GM19324 (cell line): ENCODE measurements around the gene TNS3.

Experiments used
- ATAC-seq: cut with Tn5 transposase; IDR thresholded peaks from one replicate; pipeline ENCODE4 v1.9.1; 2021; ENCODE audit warnings: mild to moderate bottlenecking, moderate library complexity; ENCODE audit not compliant: unreplicated experiment, low FRiP score

Gene TNS3

GRCh38 chr7:47338026-47338425 lies 243.9 kb downstream of the TNS3 start:
- no peak for ATAC-seq

DNA sequence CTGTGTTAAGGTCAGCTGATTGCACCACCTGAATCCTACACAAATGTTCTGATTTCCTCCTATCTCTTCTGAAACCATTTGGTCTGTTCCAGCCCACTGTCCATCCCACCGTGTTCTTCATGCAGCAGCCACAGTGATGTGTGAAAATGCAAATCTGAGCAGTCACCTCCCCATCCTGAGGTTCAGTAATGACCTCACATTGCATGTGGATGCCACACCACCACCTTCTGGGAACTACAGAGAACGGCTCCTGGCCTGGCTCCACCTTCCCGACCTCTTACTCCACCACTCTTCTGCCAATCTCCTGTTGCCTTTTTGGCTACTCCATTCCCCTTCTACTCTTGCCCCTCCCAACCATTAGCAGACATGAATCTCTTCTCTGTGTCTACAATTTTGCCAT lies 244.4 kb downstream of the TNS3 start:
- ATAC-seq: peak; percentile 91

- ATAC-seq: no peak
Measured at GRCh38 chr7:47336472-47337425, 245.2 kb downstream of the TNS3 start.

DNA sequence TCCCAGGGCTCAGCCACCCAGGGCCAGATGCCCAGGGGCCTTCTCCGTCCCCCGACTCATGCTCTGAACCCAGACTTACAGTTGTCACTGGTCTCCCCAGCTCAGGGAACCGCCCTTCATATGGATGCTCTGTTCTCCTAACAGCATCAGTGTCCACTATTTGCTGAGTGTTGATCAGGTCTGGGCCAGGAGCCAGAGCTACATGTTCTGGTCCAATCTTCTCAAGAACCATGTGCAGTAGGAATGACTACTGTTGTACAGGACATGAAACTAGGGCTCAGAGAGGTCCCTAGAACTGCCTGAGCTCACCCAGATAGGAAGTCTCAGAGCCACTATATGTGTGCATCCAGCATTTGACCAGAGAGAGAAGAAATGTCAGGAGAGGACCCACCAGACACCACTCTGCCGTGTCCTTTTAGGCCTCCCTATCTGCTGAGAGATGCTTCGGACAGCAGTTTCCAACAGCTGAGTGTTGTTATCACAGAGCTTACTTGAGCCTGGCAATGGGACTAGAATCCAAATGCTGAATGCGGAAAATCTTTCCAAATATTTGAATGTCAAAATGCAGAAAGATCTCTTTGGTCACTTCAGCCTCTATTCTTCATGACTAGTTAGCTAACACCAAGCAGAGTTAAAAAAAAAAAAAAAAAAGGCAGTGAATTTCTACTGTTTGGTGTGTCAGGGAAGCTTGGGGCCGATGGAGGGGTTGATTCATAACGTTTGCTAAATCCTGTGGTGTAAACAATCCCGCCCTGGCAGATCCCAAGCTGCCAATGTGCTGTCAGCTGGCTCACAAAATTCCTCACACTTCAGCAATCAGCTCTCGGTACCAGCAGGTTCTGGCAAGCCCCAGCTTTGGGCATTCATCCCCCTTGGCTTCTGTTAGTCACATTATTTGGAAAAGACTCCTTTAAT lies 246.1 kb downstream of the TNS3 start:
- no peak for ATAC-seq

GRCh38 chr7:47335071-47335470 lies 246.8 kb downstream of the TNS3 start:
- no peak for ATAC-seq

- ATAC-seq: no peak
Measured at GRCh38 chr7:47333959-47334358, 248.0 kb downstream of the TNS3 start.

DNA sequence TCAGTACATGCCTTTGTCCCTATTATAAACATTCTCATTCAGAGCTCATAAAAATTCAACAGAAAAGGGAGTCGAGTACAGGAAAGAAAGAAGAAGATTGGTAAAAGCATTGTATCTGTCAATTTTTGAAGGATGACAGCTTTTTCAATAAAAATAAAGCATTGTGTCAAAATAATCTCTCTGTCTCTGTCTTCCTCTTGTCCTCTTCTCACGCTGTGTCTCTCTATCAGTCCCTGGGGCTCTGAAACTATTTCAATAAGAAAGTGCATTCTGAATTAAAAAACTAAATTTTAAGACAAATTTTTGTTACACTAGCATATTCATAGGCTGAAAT lies 248.4 kb downstream of the TNS3 start:
- no peak for ATAC-seq

DNA sequence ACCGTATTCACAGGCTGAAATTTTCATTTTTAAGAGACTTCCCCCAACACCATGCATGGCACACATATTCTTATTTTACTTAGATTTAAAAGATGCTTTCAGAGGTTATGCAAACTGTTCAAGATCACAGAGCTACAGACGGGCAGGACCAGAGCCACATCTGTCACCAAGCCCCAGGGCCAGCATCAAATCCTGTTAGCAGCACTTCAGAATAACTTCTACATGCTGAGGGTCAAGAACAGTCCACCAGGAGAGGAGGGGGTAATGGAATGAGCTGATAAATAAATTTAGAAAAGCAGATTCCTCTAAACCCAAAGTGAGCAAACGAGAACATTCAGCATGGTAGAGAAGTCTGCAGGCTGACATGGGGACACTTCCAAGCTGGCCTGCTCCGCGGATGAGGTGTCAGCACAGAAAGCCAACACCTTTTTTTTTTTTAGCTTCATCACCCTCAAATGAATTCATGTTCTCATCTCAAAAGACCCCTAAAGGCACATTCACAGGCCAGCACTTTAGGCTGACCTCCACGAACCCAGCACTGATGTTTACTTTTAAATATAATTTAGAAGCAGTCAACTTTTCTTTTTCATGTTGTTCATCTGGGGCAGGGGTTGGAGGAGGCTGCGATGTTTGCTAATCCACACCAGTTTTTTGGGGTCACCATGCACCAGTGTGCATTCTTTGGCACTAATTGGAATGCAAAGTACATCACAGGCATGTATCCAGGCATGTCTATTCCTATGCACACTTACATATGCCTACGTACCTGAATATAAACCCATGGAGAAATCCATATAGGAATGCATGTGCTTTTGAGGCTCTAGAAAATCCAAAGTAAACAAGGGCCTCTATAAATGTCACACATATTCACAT lies 249.0 kb downstream of the TNS3 start:
- no peak for ATAC-seq

GRCh38 chr7:47332213-47332612 lies 249.7 kb downstream of the TNS3 start:
- ATAC-seq: no peak

DNA sequence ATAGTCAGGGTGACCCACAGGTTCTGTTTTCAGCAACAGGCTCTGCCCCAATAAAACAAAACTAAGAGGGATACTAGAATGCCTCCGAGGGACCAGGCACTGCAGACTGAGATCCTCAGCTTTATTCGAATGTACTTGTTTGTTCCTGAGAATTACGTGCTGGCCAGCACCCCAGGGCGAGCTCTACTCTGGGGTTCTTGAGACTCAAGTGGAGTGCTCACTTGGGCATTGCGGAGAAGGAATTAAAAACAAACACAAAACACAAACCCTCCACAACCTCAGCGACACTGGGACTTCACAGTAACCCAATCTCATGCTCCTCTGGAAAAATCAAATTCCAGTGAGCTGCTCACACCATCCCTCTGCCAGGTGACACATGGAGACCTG lies 250.7 kb downstream of the TNS3 start:
- ATAC-seq: no peak

- ATAC-seq: no peak
Measured at GRCh38 chr7:47330561-47331178, 251.2 kb downstream of the TNS3 start.

- ATAC-seq: no peak
Measured at GRCh38 chr7:47330026-47330425, 251.9 kb downstream of the TNS3 start.

DNA sequence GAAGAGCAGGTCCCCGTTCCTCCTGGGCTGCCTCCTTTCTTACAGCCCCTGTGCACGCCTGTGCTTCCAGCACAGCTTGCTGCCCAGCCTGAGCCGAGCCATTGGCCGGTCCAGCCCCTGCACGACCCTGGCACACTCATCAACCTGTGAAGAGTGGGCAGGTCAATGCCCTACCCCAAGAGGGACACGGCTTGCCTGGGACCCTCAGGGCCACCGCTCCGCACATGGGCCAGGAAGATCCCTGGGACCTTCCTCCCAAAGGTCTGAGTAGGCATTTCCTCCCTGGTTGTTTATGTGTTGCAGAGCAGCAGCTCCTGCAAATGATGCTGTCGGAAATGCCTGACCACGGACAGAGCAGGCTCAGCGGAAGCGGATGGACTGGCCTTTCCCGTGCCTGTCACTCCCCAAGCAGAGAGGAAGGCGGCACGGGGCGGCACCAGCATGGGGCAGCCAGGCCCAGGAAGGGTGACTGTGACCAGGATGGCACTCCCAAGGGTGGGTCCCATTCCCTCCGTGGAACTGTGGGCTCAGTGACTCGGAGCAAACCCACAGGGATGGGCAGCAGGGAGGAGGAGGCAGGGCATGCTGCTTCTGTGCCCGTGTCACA lies 252.5 kb downstream of the TNS3 start:
- ATAC-seq: no peak

DNA sequence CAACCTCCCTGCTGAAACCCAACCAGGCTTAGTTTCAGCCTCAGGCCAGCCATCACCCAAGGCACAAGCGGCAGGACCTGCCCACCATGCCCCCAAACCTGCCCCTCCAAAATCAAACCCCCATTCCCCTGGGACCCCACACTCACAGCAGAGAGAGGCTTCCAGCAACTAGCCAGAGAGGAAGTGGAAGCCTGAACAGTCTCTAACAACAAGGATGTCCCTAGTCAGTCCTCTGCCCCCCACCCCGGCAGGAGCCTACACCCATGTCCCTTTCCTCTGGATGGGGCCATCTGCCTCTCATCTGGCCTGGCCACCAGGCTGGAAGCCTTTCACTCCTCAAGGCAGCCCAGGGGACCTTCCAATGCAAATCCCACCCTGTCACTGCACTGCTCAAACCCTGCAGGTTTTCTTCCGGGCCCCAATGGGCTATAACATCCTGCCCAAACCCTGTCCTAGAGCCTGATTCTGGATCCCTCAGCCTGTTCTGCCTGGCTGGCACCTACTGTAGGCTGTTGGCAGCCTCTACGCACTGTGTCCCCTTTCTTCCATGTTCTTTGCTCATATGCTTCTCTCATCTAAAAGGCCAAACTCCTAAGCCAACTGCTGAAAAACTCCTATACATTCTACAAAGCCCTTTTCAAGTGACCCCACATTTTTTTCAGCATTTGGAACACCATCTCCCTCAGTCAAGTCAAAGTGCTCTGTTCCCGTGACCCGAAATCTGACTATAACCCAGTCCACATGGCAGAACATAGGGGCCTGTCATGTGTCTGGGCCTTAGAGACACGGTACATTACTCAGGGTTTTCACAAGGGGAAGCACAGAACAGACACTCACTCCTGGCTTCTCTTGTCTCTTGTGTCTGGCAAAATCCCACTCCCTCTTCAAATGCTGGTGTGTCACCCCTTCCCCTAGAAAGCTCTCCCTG lies 253.3 kb downstream of the TNS3 start:
- ATAC-seq: no peak

GRCh38 chr7:47327698-47328391 lies 254.1 kb downstream of the TNS3 start:
- ATAC-seq: no peak

GRCh38 chr7:47327346-47327697 lies 254.6 kb downstream of the TNS3 start:
- ATAC-seq: no peak

- ATAC-seq: no peak
Measured at GRCh38 chr7:47326808-47327207, 255.1 kb downstream of the TNS3 start.

DNA sequence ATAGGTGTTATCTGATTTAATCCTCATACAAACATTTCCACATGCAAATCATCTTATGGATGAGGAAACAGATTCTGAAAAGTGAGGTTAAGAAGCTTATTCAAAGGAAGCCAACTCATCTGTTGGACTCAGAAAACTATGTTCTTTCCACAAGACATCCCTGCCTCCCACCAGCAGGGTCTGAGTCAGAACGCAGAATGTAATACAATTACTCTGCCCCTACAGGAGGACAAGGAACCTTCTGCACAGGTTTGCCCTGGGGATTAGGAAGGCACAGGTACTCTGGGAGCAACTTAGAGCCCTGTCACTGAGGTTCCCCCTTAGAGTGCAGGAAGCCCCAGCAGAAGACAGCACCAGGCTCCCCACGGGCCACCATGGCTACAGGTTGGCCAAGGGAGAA lies 255.7 kb downstream of the TNS3 start:
- no peak for ATAC-seq
